HEK293 (cell line): Measurements from ENCODE around the gene WASF3.

Experiments
- CTCF ChIP-seq: fragments of 450-650 bp; formaldehyde crosslinking; IDR thresholded peaks from 2 replicates; pipeline ENCODE4 v1.5.1; 2016; ENCODE audit warnings: missing biosample characterization, missing genetic modification characterization
- GLIS2 ChIP-seq: fragments of 450-650 bp; formaldehyde crosslinking; IDR thresholded peaks from 2 replicates; pipeline ENCODE4 v1.5.1; 2016; ENCODE audit warnings: missing biosample characterization, missing genetic modification characterization
- MZF1 ChIP-seq: fragments of 450-650 bp; formaldehyde crosslinking; IDR thresholded peaks from 2 replicates; pipeline ENCODE4 v1.5.1; 2017; ENCODE audit warnings: missing biosample characterization, missing genetic modification characterization, borderline replicate concordance
- OSR2 ChIP-seq: fragments of 450-650 bp; formaldehyde crosslinking; IDR thresholded peaks from 2 replicates; pipeline ENCODE4 v1.5.1; 2016; ENCODE audit warnings: missing biosample characterization, missing genetic modification characterization
- PRDM4 ChIP-seq: fragments of 450-650 bp; formaldehyde crosslinking; IDR thresholded peaks from 2 replicates; pipeline ENCODE4 v1.5.1; 2017; ENCODE audit warnings: missing biosample characterization, missing genetic modification characterization
- TCF7L2 ChIP-seq: IDR thresholded peaks from 2 replicates; pipeline ENCODE4 v1.6.1; 2011; ENCODE audit warnings: low read depth, mild to moderate bottlenecking, inconsistent platforms, low read length, moderate library complexity, borderline replicate concordance
- ZBTB17 ChIP-seq: fragments of 450-650 bp; formaldehyde crosslinking; IDR thresholded peaks from 2 replicates; pipeline ENCODE4 v1.5.1; 2016; ENCODE audit warnings: missing biosample characterization, missing genetic modification characterization
- ZNF214 ChIP-seq: fragments of 450-650 bp; formaldehyde crosslinking; IDR thresholded peaks from 2 replicates; pipeline ENCODE4 v1.5.1; 2017; ENCODE audit warnings: missing biosample characterization, mild to moderate bottlenecking, missing genetic modification characterization, borderline replicate concordance
- ZNF433 ChIP-seq: fragments of 450-650 bp; formaldehyde crosslinking; IDR thresholded peaks from 2 replicates; pipeline ENCODE4 v1.5.1; 2016; ENCODE audit warnings: missing biosample characterization, missing genetic modification characterization, low read depth
- ZNF48 ChIP-seq: fragments of 450-650 bp; formaldehyde crosslinking; IDR thresholded peaks from 2 replicates; pipeline ENCODE4 v1.5.1; 2016; ENCODE audit warnings: missing biosample characterization, missing genetic modification characterization
- ZNF621 ChIP-seq: fragments of 450-650 bp; formaldehyde crosslinking; IDR thresholded peaks from 2 replicates; pipeline ENCODE4 v1.5.1; 2017; ENCODE audit warnings: missing biosample characterization, missing genetic modification characterization
- ZNF677 ChIP-seq: fragments of 450-650 bp; IDR thresholded peaks from 2 replicates; pipeline ENCODE4 v1.5.0; 2018; ENCODE audit warnings: missing biosample characterization, mild to moderate bottlenecking, missing genetic modification characterization, moderate library complexity

GRCh38 chr13:26695360-26695705 is 137.8 kb downstream of the WASF3 start:
- TF ChIP-seq CTCF (no peak), ZNF48 (no peak), OSR2 (no peak), GLIS2 (tag by site-specific recombination) (no peak), PRDM4 (no peak), ZBTB17 (no peak), TCF7L2 (no peak), ZNF214 (tag by site-specific recombination) (no peak), MZF1 (tag by site-specific recombination) (no peak), ZNF433 (tag by site-specific recombination) (no peak), ZNF621 (tag by site-specific recombination) (no peak), ZNF677 (no peak)
